Measurements from ENCODE around the gene NR2E1.

NR2E1 gene

DNA sequence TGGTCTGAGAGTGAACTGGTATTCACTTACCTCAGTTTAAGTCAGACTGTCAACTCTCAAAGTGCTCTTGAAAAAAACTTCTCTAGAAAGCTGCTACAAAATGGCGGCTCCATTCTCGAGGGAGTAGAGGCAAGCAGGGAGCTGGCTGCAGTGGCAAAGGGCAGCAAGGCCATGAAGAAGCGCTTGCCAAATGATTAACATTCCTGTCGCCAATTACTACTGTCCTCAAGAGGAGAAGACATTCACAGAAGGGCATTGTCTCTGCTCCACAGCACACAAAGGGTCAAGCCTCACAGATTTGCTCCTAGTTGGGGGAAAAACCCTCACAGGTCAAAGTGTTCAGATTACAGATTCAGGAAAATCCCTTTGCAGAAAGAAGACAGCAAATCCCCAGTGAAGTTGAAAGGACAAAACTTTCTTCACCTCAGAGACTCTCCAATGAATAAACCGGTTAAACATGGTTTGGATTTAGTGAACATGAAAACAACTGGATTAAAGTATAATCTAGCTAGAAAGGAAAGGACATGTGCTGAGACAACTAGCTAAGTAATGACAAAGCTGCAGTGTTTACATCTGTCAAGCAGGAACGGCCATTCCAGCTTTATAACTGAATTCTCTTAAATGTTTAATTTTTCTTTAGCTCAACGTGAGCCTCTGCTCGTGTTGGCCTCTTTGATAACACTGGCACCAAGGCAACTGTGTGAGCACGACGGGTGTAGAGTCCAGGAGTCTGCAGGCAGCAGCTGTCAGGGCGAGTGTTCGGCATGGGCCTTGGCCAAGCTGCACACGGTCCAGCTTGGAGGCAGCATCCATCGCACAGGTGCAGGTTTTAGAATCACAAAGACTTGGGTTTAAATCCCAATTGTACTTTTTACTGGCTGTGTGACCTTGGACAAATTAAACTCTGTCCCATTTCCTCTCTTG lies 37.6 kb downstream of the NR2E1 start:
- H3K4me3 ChIP-seq (ENCODE audit: low read depth, low read length): no peak overlapping the region

DNA sequence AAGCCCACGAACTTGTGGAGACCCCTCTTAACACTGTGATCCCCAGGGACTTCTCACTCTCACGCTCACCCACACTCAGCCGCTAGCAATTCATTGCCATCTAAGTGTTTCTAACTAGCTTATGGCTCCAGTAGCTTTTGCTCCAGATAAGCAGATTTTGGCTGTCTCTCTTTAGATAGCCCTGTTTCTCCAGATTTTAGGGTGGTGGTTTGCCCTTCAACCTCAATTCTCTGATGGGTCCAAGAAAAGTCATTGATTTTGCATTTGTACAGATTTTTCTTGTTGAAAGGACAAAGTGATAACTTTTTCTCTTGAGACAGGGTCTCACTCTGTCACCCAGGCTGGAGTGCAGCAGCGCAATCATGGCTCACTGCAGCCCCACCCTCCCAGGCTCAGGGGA lies 41.2 kb downstream of the NR2E1 start:
- H3K4me3 ChIP-seq (ENCODE audit: low read depth, low read length): no peak overlapping the region

GRCh38 chr6:108209738-108210137 lies 43.9 kb downstream of the NR2E1 start:
- H3K4me3 ChIP-seq (ENCODE audit: low read depth, low read length): no peak overlapping the region

GRCh38 chr6:108210556-108210955 lies 44.7 kb downstream of the NR2E1 start:
- H3K4me3 ChIP-seq (ENCODE audit: low read depth, low read length): no peak overlapping the region

GRCh38 chr6:108211671-108212070 lies 45.8 kb downstream of the NR2E1 start:
- H3K4me3 ChIP-seq (ENCODE audit: low read depth, low read length): no peak overlapping the region

GRCh38 chr6:108222064-108222463 lies 56.2 kb downstream of the NR2E1 start:
- H3K4me3 ChIP-seq (ENCODE audit: low read depth, low read length): no peak overlapping the region

DNA sequence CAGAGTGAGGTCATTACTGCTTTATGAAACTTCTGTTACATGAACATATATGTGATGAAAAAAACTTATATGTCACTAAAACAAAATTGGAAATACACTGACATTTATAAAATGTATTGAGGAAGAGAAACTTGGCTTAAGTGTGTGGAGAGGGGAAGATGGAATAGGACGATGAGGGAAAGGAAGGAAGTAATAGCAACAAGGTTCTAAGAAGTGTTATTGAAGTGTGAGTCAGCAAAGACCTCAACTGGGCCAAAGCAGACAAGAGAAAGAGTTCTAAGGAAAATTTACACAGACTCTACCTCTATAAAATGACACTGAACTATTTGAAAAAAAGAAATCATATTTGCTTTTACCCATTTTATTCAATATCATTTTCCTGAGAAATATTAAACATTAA lies 56.7 kb downstream of the NR2E1 start:
- H3K4me3 ChIP-seq (ENCODE audit: low read depth, low read length): no peak overlapping the region

- H3K4me3 ChIP-seq (ENCODE audit: low read depth, low read length): no peak overlapping the region
Measured at GRCh38 chr6:108227290-108227689, 61.5 kb downstream of the NR2E1 start.

GRCh38 chr6:108228416-108228815 lies 62.6 kb downstream of the NR2E1 start:
- no peak overlapping the region for H3K4me3 ChIP-seq (ENCODE audit: low read depth, low read length)

DNA sequence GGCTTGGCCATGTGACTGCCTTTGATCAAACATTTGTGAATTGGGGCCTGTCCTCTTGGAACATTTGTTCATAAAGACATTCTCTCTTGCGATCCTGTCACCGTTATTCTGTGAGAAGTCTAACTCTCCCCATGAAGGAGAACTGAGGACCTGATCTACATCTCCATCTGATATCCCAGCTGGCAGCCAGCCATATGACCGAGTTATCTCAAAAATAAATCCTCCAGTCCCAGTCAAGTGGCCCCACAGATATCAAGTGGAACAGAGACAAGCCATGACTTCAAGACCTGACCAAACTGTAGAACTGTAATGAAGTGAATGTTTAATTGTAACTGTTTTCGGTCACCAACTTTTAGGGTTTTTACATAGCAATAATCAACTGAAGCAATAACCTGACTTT lies 69.3 kb downstream of the NR2E1 start:
- H3K4me3 ChIP-seq (ENCODE audit: low read depth, low read length): no peak overlapping the region

- no peak overlapping the region for H3K4me3 ChIP-seq (ENCODE audit: low read depth, low read length)
Measured at GRCh38 chr6:108236791-108237190, 71.0 kb downstream of the NR2E1 start.

GRCh38 chr6:108238322-108238721 lies 72.5 kb downstream of the NR2E1 start:
- no peak overlapping the region for H3K4me3 ChIP-seq (ENCODE audit: low read depth, low read length)
